HG02571 (cell line): ENCODE results near the gene DENR.

Experiments used
- ATAC-seq: cut with Tn5 transposase; IDR thresholded peaks from one replicate; pipeline ENCODE4 v1.9.1; 2021; ENCODE audit warnings: mild to moderate bottlenecking, moderate library complexity; ENCODE audit not compliant: unreplicated experiment

DENR gene

DNA sequence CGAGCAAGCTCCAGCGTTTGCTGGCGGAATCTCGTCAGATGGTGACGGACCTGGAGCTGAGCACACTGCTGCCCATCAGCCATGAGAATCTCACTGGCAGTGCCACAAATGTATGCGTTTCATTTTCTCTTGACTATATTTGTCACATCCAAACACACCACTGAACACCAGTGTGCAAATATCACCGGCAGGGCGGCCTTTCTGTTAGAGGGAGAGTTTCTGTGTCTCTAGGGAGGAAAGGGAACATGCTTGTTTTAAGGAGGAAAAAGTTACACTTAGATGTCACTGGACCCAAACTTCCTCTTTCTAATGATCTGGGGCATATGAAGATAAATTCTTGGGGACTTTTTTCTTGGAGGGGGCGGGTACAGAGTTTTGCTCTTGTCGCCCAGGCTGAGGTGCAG lies 60.7 kb downstream of the DENR start:
- ATAC-seq: no peak

GRCh38 chr12:122819209-122819785 lies 66.7 kb downstream of the DENR start:
- ATAC-seq: no peak

DNA sequence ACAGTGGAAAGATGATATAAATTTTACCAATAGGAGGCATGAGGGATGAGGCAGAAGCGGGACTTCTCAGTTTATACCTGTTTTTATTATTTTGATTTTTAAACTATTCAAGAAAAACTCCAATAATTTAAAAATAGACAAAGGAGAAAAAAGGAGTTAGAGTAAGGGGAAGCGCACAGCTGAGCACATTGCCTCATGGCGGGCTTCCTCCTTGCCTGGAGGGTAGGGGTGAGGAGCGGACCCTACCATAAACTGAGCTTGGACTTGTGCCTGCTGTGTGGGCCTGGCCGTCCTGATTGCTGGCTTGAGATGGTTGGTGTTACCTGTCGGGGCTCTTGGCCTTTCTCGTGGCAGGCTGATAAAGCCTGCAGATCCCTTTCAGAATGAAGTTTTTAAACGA lies 67.5 kb downstream of the DENR start:
- ATAC-seq: no peak
